ENCODE results near the gene RNF144A.

RNF144A gene

GRCh38 chr2:7011356-7012083 is 94.3 kb downstream of the RNF144A start:
- DNase-seq: no peak

DNA sequence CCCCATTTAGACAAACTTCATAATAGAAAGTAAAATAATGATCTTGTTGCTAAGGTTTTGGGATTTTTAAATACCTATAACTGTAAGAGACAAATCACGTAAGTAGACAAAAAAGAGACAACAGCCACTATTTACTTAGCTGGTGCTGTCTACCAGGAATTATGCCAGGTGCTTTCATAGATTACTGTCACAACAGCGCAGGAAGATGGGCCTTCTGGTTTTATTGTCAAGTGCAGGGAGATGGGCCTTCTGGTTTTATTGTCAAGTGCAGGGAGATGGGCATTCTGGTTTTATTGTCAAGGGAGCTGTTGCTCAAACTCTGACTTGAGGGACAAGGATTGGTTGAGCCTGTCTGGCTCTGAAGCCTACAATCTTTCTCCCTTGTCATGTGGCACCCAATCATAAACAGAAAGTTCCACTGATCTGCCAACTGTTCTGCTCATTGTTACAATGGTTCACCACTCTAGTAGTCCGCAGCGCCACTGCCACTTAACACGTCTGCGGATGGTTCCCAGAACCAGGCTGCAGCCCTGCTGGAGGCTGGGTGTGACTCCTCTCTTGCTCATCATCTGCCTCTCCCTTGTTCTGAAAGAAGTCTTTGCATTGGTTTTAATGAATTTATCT is 95.0 kb downstream of the RNF144A start:
- peak; percentile 49 for DNase-seq

GRCh38 chr2:7013471-7014160 is 96.4 kb downstream of the RNF144A start:
- no peak for DNase-seq

- DNase-seq: peak; percentile 92
Observed at GRCh38 chr2:7014174-7014640, 97.0 kb downstream of the RNF144A start.

DNA sequence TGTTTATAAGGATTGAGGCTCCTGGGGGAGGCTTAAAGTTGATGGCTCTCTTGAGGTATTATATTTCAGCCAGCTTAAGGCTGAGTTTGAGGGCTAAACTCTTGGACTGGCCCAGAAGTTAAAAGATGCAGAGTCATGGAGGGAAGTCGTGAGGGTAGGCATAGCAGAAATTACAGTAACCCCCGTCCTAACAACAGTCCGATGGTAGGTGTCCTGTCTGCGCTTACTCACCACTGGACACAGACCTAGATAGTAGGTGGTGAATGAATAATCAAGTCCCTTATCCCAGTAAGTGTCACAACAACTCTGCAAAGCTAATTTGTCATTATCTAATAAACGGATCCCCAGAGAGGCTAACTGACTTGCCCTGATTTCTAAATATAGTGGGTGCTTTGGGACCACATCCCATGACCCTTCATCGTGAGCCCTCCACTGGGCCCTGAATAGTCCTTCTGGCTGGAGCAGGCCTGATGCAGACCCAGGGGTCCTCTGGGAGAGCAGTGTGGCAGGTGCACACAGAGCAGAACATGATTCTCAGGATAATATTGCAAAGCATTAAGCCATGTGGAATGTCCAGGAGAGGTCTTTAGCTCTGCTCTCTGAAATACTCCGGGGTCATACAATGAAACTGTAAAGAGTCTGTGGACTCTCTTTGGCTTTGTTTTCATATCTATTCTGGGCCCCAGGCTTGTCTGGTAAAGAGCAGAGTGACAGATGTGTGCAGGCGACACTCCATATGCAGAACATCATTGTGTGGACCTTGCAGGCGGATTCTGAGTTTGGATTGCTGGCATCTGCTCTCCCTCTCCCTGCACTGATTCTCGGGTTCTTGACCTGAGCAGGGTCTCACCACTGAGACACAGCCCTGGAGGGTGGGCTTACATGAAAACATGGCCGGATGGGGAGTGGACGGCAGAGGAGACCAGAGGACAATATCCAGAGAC is 98.1 kb downstream of the RNF144A start:
- peak; percentile 86 for DNase-seq

- DNase-seq: no peak
Observed at GRCh38 chr2:7016148-7016547, 98.9 kb downstream of the RNF144A start.

DNA sequence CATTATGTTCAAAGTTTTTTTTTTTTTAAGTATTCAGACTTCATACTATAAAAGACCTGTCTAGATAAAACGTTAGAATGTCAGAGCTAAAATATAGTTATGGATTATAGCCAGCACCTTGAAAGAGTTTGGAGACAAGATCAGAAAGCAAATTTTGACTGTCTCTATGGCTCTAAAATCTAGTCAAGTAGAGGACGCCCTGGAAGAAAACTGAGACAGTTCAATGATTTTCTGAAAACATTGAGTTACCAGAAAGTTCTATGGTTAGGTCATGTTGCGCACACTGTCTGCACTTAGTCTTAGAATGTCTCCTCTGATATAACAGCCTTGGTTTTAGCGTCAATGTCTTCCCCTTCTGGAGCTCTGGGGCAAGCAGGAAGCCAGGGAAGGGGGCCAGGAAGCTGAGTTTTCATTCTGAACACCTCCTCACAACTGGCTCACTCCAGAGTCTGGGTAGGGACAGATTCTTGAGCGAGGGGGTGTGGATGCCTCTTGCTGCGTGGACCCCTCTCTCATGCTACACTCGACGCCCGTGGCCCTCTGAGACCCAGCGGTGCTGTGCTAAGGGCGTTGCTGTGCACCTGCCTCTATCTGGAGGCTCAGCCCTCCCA is 99.5 kb downstream of the RNF144A start:
- DNase-seq: no peak

DNA sequence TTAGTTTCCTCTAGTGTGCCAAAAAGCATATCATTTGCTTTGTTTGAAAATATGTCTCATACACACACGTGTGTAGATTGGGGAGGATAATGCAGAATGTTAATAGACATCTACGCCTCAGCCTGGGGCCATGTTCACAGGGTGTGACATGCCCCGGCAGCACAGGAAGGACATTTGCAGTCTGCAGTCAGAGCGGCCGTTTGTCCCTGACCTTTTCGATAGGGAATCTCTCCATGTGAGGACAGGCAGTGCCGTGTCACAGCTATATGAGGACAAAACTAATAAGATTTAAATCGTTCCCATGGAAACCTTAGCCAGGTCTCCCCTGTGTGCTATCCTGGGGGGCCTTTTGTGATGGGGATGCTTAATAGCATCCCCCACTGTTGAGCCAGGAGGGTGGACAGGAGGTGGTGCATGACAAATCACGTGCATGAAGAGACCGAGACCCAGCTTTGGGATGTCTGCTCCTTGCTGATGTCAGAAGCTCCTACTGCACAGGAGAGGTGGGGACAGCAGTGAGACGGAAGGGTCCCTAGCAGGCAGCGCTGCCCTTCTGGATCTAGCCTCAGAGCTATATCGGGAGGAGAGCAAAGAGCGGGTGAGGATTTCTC is 100.6 kb downstream of the RNF144A start:
- DNase-seq: no peak

- DNase-seq: no peak
Observed at GRCh38 chr2:7018282-7018701, 101.1 kb downstream of the RNF144A start.

- DNase-seq: no peak
Observed at GRCh38 chr2:7018767-7019166, 101.6 kb downstream of the RNF144A start.

- no peak for DNase-seq
Observed at GRCh38 chr2:7019191-7019590, 102.0 kb downstream of the RNF144A start.

DNA sequence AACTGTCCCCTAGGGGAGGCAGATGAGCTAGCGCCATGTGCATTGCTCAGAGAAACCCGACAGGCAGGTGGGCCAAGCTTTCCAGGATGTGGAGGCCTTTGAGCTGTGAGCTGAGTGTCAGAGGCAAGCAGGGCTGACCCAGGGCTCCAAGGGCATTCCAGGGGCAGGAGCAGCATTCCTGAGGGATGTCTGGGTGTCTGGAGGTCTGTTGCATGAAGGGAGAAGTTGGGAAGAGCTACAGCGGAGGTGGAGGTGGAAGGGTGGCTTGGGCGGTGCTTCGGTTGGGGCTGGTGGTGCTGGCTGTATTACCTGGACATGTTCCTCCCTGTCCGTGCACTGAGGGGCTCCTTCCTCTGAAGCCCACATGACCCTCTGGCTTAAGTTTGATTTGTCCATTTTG is 102.8 kb downstream of the RNF144A start:
- DNase-seq: no peak

- no peak for DNase-seq
Observed at GRCh38 chr2:7020468-7020867, 103.3 kb downstream of the RNF144A start.

DNA sequence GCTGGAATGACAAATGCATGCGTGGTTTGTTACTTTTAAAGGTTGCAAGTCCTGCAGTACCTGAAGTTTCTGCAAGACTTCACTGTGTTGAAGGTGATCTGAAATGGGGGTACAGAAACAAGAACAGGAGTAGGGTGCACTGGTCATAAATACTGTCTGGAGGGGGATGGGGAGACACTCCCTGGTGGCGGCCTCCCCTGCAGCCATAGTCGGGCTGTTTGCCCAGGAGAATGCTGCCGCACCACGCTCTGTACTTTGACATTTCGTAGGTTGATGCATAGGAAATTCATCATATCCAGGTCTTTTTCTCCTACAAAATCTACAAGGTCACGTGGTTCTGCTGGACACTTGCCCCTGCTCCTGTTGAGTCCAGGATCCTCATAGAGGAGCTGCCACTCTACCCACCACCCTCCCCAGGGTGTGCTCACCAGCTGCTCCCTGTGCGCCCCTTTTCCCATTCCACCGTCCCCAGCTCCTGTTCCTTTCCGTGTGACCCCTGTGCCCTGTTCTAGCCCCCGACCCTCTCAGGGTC is 103.8 kb downstream of the RNF144A start:
- DNase-seq: no peak

GRCh38 chr2:7022492-7023385 is 105.5 kb downstream of the RNF144A start:
- DNase-seq: no peak

DNA sequence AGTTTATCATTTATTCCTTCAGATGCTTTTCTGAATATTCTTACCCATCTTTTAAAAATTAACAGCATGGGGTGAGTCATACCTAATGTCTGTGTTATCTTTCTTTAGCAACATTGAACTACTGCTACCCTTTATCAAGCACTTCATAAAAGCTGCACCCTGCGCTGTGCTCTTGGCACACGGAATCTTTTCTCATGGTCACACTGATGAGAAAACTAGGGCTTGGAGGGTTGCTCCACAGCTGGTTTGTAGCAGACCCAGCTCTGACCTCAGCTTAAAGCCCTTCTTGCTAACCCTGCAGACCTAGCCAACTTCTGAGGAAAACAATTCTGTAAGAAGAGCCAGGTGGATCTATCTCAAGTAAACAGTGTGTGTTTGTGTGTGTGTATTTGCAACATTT is 106.3 kb downstream of the RNF144A start:
- DNase-seq: no peak

DNA sequence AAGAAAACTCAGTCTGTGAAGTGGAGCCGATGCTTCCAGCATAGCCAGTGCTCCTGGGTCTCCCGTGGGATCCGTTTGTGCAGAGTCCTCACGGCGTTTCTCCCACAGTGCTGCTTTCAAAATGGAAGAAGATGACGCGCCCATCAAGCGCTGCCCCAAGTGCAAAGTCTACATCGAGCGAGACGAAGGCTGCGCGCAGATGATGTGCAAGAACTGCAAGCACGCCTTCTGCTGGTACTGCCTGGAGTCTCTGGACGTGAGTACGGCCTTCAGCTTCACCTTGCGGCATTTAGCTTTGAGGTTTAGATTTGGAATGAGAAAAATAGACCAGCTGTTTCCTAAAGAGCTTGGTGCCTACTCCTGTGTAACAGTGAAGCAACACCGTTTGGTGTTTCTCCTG is 107.0 kb downstream of the RNF144A start:
- DNase-seq: no peak

DNA sequence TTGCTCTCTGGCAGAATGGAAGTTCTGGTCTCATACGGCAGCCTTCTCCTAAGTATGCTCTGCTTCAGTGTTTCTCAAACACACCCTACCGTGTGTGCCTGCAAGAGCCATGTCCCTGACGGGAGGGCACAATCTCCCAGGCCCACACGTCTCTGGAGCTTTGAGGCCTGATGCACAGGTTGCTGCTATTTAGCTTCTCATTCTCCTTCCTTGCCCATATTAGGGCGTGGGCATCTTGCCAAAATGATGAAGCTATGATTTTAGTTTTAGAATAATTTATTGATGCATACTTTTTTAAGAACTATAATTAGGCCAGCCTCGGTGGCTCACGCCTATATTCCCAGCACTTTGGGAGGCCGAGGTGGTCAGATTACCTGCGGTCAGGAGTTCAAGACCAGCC is 107.9 kb downstream of the RNF144A start:
- no peak for DNase-seq

- no peak for DNase-seq
Observed at GRCh38 chr2:7026742-7027141, 109.5 kb downstream of the RNF144A start.

GRCh38 chr2:7027411-7027810 is 110.2 kb downstream of the RNF144A start:
- DNase-seq: no peak
